Measurements from ENCODE around the gene PROX2.

Gene PROX2

GRCh38 chr14:74864198-74864597 lies 11.7 kb downstream of the PROX2 start:
- H3K27ac ChIP-seq: no peak overlapping the region

GRCh38 chr14:74863274-74863673 lies 12.7 kb downstream of the PROX2 start:
- no peak overlapping the region for H3K27ac ChIP-seq
- TF ChIP-seq ZFX (IDR thresholded peaks at IDR 0.05; ENCODE audit: borderline replicate concordance) (no peak), CTCF (IDR thresholded peaks at IDR 0.05) (no peak)

More at GRCh38 chr14:74864198-74864597, 11.7 kb downstream of the PROX2 start:
- TF ChIP-seq CTCF (IDR thresholded peaks at IDR 0.05) (no peak), ZFX (IDR thresholded peaks at IDR 0.05; ENCODE audit: borderline replicate concordance) (no peak)

- no peak for TF ChIP-seq CTCF (IDR thresholded peaks at IDR 0.05)
- TF ChIP-seq ZFX (IDR thresholded peaks at IDR 0.05; ENCODE audit: borderline replicate concordance): no peak
- no peak overlapping the region for H3K27ac ChIP-seq
Observed at GRCh38 chr14:74861734-74862090, 14.2 kb downstream of the PROX2 start.

DNA sequence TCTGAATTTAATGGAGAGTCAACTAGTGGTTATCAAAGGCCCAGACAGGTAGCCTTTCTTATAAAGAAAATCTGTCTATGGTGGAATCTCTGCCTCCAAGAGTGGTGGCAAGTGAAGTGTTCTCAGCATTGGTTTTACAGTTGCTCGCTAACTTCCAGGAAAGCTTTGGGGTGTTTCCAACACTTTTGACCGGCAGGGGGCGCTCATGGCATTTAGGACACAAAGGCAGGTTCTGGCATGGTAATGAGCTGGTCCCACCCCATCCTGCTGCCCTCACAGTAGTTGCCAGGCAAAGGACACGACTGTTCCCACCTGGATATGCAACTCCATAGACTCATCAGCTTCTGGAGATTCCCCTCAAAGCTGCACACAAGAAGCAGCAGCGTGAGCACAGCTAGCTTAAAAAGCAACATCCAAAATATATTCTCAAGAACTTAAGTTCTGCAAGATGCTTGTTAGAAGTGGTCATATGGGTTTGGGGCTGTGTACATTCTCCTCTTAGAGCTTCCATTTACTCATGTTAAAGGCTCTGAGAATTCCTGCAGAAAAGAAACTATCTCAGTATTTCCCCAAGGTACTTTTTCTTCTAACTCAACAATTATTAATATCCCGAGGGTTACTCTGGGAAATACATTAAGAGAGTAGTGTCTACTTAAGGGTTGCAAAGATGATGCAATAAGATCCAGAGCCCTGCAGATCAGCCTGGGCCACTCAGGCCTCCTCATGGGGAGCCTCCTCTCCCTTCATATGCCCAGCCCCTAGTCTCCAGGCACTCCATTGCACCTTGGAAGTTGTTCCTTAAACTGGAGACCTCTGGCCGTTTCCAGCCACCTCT lies 14.8 kb downstream of the PROX2 start:
- TF ChIP-seq CTCF (IDR thresholded peaks at IDR 0.05) (peak; percentile 94), ZFX (IDR thresholded peaks at IDR 0.05; ENCODE audit: borderline replicate concordance) (no peak)
- H3K27ac ChIP-seq: no peak overlapping the region

GRCh38 chr14:74859757-74860552 lies 16.0 kb downstream of the PROX2 start:
- H3K27ac ChIP-seq: no peak overlapping the region
- TF ChIP-seq CTCF (IDR thresholded peaks at IDR 0.05) (no peak), ZFX (IDR thresholded peaks at IDR 0.05; ENCODE audit: borderline replicate concordance) (no peak)

DNA sequence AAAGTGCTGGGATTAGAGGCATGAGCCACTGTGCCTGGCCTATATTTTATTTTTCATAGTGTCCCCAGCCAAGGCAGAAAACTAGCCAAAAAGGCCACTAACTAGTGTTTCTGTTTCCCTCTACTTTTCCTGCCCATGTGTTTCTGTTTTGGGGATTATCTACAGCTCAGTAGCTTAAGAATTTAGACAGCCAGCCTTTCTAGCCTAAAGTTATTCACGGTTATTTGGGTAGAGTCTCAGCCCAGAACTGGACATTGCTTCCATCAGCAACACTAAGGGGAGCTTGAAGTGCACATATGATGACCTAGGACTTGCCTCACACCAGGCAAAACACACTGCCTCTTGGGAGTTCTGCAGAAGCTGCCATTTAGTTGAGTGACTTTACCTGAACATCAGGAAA lies 17.9 kb downstream of the PROX2 start:
- H3K27ac ChIP-seq: no peak overlapping the region
- TF ChIP-seq ZFX (IDR thresholded peaks at IDR 0.05; ENCODE audit: borderline replicate concordance): no peak
- TF ChIP-seq CTCF (IDR thresholded peaks at IDR 0.05): no peak

DNA sequence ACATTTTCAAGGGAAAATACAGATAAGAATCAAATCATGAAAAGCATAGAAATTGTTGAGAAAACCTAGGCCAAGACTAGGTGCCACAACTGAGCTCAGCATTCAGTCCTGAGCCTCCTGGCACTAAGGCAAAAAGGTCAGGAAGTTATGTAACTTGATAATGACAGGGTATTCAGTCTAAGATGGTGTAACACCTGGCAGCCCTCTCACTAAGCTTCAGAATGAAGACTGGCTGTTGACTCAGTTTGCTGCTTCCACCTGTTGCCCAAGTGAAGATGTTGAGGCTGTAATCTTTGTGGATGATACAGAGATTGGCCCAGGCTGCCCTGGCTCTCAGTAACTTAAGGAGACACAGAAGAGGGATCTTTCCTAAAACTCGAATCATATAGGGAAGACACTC lies 19.6 kb downstream of the PROX2 start:
- TF ChIP-seq ZFX (IDR thresholded peaks at IDR 0.05; ENCODE audit: borderline replicate concordance): no peak
- TF ChIP-seq CTCF (IDR thresholded peaks at IDR 0.05): no peak

More for the DNA sequence above, 19.6 kb downstream of the PROX2 start:
- H3K27ac ChIP-seq: no peak overlapping the region
